NB4 (cell line): ENCODE measurements around the gene TSHR.

Source experiments
- POLR2A ChIP-seq: IDR thresholded peaks from 2 replicates; pipeline ENCODE4 v1.6.1; 2011; ENCODE audit warnings: mild to moderate bottlenecking; ENCODE audit not compliant: insufficient read length; ENCODE audit errors: extremely low read depth
- TF ChIP-seq, protein P1 (sequence below): IDR thresholded peaks from one replicate; pipeline ENCODE4 v1.5.1; 2012; ENCODE audit warnings: low read depth, low read length

DNA sequence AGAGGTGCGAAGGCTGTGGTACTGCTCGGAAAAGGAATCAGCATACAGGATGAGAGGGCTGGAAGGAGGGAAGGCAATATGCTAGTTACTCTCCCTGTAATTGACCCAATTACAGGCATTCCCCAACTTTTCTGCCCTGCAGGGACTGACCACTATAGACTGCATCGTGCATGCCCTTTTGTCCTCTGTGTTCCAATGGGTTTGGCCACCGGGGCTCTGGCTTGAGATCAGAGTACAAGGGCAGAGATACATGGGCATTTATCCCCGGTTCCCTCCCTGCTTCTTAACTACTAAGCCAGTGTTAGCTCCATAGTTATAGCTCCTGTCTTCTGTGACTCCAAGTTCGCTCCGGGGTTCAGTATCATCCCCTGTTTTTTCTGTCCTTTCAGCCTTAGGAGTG lies 205.7 kb downstream of the TSHR start:
- TF ChIP-seq, protein P1, sequence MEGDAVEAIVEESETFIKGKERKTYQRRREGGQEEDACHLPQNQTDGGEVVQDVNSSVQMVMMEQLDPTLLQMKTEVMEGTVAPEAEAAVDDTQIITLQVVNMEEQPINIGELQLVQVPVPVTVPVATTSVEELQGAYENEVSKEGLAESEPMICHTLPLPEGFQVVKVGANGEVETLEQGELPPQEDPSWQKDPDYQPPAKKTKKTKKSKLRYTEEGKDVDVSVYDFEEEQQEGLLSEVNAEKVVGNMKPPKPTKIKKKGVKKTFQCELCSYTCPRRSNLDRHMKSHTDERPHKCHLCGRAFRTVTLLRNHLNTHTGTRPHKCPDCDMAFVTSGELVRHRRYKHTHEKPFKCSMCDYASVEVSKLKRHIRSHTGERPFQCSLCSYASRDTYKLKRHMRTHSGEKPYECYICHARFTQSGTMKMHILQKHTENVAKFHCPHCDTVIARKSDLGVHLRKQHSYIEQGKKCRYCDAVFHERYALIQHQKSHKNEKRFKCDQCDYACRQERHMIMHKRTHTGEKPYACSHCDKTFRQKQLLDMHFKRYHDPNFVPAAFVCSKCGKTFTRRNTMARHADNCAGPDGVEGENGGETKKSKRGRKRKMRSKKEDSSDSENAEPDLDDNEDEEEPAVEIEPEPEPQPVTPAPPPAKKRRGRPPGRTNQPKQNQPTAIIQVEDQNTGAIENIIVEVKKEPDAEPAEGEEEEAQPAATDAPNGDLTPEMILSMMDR = no peak
- TF ChIP-seq POLR2A = no peak
